Liver (tissue), 9 donors: ENCODE results near the gene EDA. TPM values are rescaled to one million over a fixed set of nuclear protein-coding genes. Genes with fewer than 3 reads are reported as not detected.

Source experiments
- DNase-seq: peaks from one replicate; pipeline ENCODE4 v3.0.0-alpha.2; 2017; ENCODE audit warnings: low spot score
- H3K27ac ChIP-seq, 2 donors: one replicate each; pipeline ENCODE4 v1.7.0; 2013; ENCODE audit warnings: inconsistent platforms in 2 of 2, low read length in 2 of 2, control low read depth in 1 of 2, low read depth in 1 of 2, mild to moderate bottlenecking in 1 of 2
- H3K27me3 ChIP-seq, 4 donors: one replicate each; pipeline versions ENCODE4 v1.6.1 to v1.7.0; 2013; ENCODE audit warnings: low read length in 3 of 4, inconsistent platforms in 1 of 4, mild to moderate bottlenecking in 1 of 4, moderate library complexity in 1 of 4; ENCODE audit not compliant: control insufficient read depth in 4 of 4, insufficient read depth in 4 of 4
- H3K36me3 ChIP-seq, 4 donors: one replicate each; pipeline versions ENCODE4 v1.6.1 to v1.7.0; 2013; ENCODE audit warnings: low read length in 3 of 4, mild to moderate bottlenecking in 3 of 4, low read depth in 1 of 4, moderate library complexity in 1 of 4; ENCODE audit not compliant: control insufficient read depth in 4 of 4, insufficient read depth in 3 of 4
- H3K4me1 ChIP-seq, 4 donors: one replicate each; pipeline versions ENCODE4 v1.6.1 to v1.7.0; 2013; ENCODE audit warnings: low read length in 3 of 4, mild to moderate bottlenecking in 3 of 4, moderate library complexity in 1 of 4; ENCODE audit not compliant: control insufficient read depth in 4 of 4, insufficient read depth in 4 of 4
- H3K4me3 ChIP-seq, 3 donors: one replicate each; pipeline versions ENCODE4 v1.6.1 to v1.7.0; 2013; ENCODE audit warnings: low read length in 3 of 3, control low read depth in 1 of 3, low read depth in 1 of 3, mild to moderate bottlenecking in 1 of 3
- H3K9ac ChIP-seq, 2 donors: one replicate each; pipeline ENCODE4 v1.7.0; 2013; ENCODE audit warnings: low read length in 2 of 2, mild to moderate bottlenecking in 2 of 2, moderate library complexity in 2 of 2, control low read depth in 1 of 2, low read depth in 1 of 2
- H3K9me3 ChIP-seq, 4 donors: one replicate each; pipeline versions ENCODE4 v1.6.1 to v1.7.0; 2013; ENCODE audit warnings: low read length in 3 of 4; ENCODE audit not compliant: control insufficient read depth in 4 of 4
- EGR1 ChIP-seq, 2 donors: IDR thresholded peaks; 2 replicates each; pipeline ENCODE4 v1.6.1; 2016 to 2018; ENCODE audit warnings: antibody characterized with exemption in 2 of 2, low read depth in 2 of 2
- FOXA1 ChIP-seq: IDR thresholded peaks from 2 replicates; pipeline ENCODE4 v1.6.1; 2016; ENCODE audit warnings: antibody characterized with exemption
- GABPA ChIP-seq, 2 donors: IDR thresholded peaks in 1 of 2; conservative IDR thresholded peaks in 1 of 2; 2 replicates each; pipeline ENCODE4 v1.6.1; 2016; ENCODE audit warnings: antibody characterized with exemption in 2 of 2, mild to moderate bottlenecking in 1 of 2, moderate library complexity in 1 of 2
- HNF4A ChIP-seq, 2 donors: conservative IDR thresholded peaks; 2 replicates each; pipeline ENCODE4 v1.6.1; 2016; ENCODE audit warnings: antibody characterized with exemption in 2 of 2, mild to moderate bottlenecking in 2 of 2
- HNF4G ChIP-seq: IDR thresholded peaks from 2 replicates; pipeline ENCODE4 v1.6.1; 2016; ENCODE audit warnings: antibody characterized with exemption
- JUND ChIP-seq, 2 donors: IDR thresholded peaks; 2 replicates each; pipeline ENCODE4 v1.6.1; 2016; ENCODE audit warnings: antibody characterized with exemption in 2 of 2
- NR2F2 ChIP-seq: IDR thresholded peaks from 2 replicates; pipeline ENCODE4 v1.6.1; 2016; ENCODE audit warnings: antibody characterized with exemption
- RAD21 ChIP-seq, 2 donors: IDR thresholded peaks; 2 replicates each; pipeline ENCODE4 v1.6.1; 2016; ENCODE audit warnings: antibody characterized with exemption in 2 of 2, mild to moderate bottlenecking in 2 of 2
- RXRA ChIP-seq, 2 donors: IDR thresholded peaks; 2 replicates each; pipeline ENCODE4 v1.6.1; 2017 to 2018; ENCODE audit warnings: antibody characterized with exemption in 2 of 2, mild to moderate bottlenecking in 1 of 2
- SP1 ChIP-seq: IDR thresholded peaks from 2 replicates; pipeline ENCODE4 v1.6.1; 2018; ENCODE audit warnings: antibody characterized with exemption, mild to moderate bottlenecking
- TAF1 ChIP-seq: conservative IDR thresholded peaks from 2 replicates; pipeline ENCODE4 v1.6.1; 2016; ENCODE audit warnings: antibody characterized with exemption, mild to moderate bottlenecking
- YY1 ChIP-seq: IDR thresholded peaks from 2 replicates; pipeline ENCODE4 v1.6.1; 2016; ENCODE audit warnings: antibody characterized with exemption, mild to moderate bottlenecking
- WGBS: extraction: QIAGEN DNeasy Blood & Tissue Kit; methylation state at CpG from one replicate; pipeline ENCODE4 v1.1.7; 2013; 5-methylcytosine and 5-hydroxymethylcytosine counted together
- polyA plus RNA-seq, 2 donors: library from polyadenylated mRNA; stranded (reverse) in 1 of 2; unstranded in 1 of 2; fragments of 200-250 nt in 1 of 2; fragments of >200 nt in 1 of 2; fragmentation: Nextera tagmentation in 1 of 2; extraction: Ambion mirVana in 1 of 2; gene quantifications; one replicate each; pipeline versions ENCODE4 v1.2.1 to v1.2.3, GENCODE V29; 2013 to 2015
- total RNA-seq, 2 donors: library from RNA; depleted of rRNA; stranded (reverse); fragments of >200 nt; gene quantifications; one replicate each; pipeline ENCODE4 v1.2.3, GENCODE V29; 2014
- TF ChIP-seq, protein P1 (sequence below): IDR thresholded peaks from 2 replicates; pipeline ENCODE4 v1.6.1; 2016; ENCODE audit warnings: antibody characterized with exemption
- TF ChIP-seq, protein P2 (sequence below): IDR thresholded peaks from 2 replicates; pipeline ENCODE4 v1.6.1; 2016; ENCODE audit warnings: antibody characterized with exemption, mild to moderate bottlenecking
- TF ChIP-seq, protein P3 (sequence below): IDR thresholded peaks from 2 replicates; pipeline ENCODE4 v1.6.1; 2016; ENCODE audit warnings: antibody characterized with exemption
- TF ChIP-seq, protein P4 (sequence below): fragments of 150-350 bp; IDR thresholded peaks from 2 replicates; pipeline ENCODE4 v1.5.1; 2017; ENCODE audit warnings: improper control_type of control experiment, low read depth, low read length; ENCODE audit not compliant: missing input control
- TF ChIP-seq, protein P5 (sequence below): IDR thresholded peaks from 2 replicates; pipeline ENCODE4 v1.6.1; 2016; ENCODE audit warnings: antibody characterized with exemption
- donor health status: healthy.
- donor health status: healthy.
- donor health status: healthy.
- donor health status: healthy.
- donor health status: healthy.

The EDA gene
- total and polyA plus RNA-seq, 4 donors, result 0.39 to 2.6 (median 1.5) TPM

DNA sequence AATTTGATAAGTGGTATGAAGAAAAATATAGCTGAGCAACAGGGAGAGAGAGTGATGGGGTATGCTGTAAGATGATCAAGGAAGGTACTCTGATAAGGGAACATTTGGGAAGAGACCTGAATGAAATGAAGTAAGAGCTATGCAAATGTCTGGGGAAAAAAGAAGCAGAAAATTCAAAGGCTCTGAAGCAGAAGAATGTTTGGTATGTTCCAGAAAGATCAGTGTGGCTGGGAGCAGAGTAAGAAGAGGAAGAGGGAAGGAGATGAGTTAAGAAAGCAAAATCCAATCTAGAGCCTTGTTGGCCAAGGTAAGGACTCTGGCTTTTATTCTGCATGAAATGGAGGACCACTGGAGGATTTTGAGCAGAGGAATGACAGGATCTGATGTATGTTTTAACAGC, 343.8 kb downstream of the EDA start:
- DNase-seq, result no peak
- no peaks in the 10 kb centered on the region for H3K9me3 ChIP-seq
- H3K27me3 ChIP-seq, result peaks cover 0 to 3% (median 0%) of the 10 kb centered on the region in 4 donors
- no peak overlapping the region for H3K9ac ChIP-seq
- TF ChIP-seq HNF4A (conservative IDR thresholded peaks at IDR 0.05) (no peak), RAD21 (IDR thresholded peaks at IDR 0.05) (no peak), SP1 (no peak), GABPA (IDR thresholded peaks at IDR 0.05 in 1 of 2, conservative IDR thresholded peaks at IDR 0.05 in 1 of 2) (no peak), YY1 (no peak), HNF4G (no peak), JUND (IDR thresholded peaks at IDR 0.05) (no peak), RXRA (IDR thresholded peaks at IDR 0.05) (no peak), TAF1 (no peak)
- TF ChIP-seq, protein P1, sequence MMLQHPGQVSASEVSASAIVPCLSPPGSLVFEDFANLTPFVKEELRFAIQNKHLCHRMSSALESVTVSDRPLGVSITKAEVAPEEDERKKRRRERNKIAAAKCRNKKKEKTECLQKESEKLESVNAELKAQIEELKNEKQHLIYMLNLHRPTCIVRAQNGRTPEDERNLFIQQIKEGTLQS, result no peak
- TF ChIP-seq, protein P2, sequence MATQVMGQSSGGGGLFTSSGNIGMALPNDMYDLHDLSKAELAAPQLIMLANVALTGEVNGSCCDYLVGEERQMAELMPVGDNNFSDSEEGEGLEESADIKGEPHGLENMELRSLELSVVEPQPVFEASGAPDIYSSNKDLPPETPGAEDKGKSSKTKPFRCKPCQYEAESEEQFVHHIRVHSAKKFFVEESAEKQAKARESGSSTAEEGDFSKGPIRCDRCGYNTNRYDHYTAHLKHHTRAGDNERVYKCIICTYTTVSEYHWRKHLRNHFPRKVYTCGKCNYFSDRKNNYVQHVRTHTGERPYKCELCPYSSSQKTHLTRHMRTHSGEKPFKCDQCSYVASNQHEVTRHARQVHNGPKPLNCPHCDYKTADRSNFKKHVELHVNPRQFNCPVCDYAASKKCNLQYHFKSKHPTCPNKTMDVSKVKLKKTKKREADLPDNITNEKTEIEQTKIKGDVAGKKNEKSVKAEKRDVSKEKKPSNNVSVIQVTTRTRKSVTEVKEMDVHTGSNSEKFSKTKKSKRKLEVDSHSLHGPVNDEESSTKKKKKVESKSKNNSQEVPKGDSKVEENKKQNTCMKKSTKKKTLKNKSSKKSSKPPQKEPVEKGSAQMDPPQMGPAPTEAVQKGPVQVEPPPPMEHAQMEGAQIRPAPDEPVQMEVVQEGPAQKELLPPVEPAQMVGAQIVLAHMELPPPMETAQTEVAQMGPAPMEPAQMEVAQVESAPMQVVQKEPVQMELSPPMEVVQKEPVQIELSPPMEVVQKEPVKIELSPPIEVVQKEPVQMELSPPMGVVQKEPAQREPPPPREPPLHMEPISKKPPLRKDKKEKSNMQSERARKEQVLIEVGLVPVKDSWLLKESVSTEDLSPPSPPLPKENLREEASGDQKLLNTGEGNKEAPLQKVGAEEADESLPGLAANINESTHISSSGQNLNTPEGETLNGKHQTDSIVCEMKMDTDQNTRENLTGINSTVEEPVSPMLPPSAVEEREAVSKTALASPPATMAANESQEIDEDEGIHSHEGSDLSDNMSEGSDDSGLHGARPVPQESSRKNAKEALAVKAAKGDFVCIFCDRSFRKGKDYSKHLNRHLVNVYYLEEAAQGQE, result no peak
- TF ChIP-seq, protein P3, sequence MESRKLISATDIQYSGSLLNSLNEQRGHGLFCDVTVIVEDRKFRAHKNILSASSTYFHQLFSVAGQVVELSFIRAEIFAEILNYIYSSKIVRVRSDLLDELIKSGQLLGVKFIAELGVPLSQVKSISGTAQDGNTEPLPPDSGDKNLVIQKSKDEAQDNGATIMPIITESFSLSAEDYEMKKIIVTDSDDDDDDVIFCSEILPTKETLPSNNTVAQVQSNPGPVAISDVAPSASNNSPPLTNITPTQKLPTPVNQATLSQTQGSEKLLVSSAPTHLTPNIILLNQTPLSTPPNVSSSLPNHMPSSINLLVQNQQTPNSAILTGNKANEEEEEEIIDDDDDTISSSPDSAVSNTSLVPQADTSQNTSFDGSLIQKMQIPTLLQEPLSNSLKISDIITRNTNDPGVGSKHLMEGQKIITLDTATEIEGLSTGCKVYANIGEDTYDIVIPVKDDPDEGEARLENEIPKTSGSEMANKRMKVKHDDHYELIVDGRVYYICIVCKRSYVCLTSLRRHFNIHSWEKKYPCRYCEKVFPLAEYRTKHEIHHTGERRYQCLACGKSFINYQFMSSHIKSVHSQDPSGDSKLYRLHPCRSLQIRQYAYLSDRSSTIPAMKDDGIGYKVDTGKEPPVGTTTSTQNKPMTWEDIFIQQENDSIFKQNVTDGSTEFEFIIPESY, result no peak
- no peak overlapping the region for H3K27ac ChIP-seq
- no peak overlapping the region for H3K4me3 ChIP-seq
- no peaks in the 10 kb centered on the region for H3K4me1 ChIP-seq
- no peaks in the 10 kb centered on the region for H3K36me3 ChIP-seq

DNA sequence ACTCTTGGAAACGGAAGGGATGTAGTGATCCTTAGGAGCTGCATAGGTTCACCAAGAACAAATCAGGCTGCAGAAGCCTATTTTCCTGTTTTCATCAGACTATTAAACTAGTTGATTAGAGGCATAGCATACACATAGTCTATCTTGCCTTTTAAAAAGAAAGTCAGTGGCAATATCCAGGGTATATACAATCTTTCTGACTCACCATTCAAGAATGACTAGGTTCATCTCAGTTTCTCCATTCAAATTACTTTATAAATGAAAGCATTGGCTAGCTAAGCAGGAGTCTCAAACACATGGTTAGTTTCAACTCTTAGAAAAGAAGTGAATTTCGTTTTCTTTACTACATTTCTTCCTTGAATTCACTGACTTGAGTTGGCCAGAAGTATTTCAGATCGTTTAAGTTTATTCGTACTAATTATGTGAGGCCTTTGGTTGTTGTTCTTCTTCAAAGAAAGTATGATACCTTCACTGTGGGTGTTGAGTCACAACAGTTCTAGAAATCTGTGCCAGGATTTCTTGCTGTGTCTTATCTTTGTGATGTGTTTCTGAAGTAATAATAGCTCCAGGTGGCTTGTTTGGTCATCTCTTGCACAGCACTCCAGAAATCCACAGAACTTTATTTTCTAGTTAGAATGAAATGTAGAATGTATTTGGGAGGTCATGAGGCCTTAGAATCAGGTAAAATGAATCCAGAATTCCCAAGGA, 345.6 kb downstream of the EDA start:
- WGBS, result 73% methylated on average over 4 of the region's 4 CpGs
- H3K4me3 ChIP-seq, result no peak overlapping the region
- H3K27me3 ChIP-seq, result no peaks in the 10 kb centered on the region
- no peak overlapping the region for H3K27ac ChIP-seq
- H3K9ac ChIP-seq, result no peak overlapping the region
- no peaks in the 10 kb centered on the region for H3K36me3 ChIP-seq
- H3K9me3 ChIP-seq, result no peaks in the 10 kb centered on the region
- H3K4me1 ChIP-seq, result no peaks in the 10 kb centered on the region
- DNase-seq, result no peak
- TF ChIP-seq NR2F2, result no peak
- TF ChIP-seq, protein P2, result no peak
- TF ChIP-seq YY1, result no peak
- no peak for TF ChIP-seq GABPA (IDR thresholded peaks at IDR 0.05 in 1 of 2, conservative IDR thresholded peaks at IDR 0.05 in 1 of 2)
- TF ChIP-seq, protein P4, sequence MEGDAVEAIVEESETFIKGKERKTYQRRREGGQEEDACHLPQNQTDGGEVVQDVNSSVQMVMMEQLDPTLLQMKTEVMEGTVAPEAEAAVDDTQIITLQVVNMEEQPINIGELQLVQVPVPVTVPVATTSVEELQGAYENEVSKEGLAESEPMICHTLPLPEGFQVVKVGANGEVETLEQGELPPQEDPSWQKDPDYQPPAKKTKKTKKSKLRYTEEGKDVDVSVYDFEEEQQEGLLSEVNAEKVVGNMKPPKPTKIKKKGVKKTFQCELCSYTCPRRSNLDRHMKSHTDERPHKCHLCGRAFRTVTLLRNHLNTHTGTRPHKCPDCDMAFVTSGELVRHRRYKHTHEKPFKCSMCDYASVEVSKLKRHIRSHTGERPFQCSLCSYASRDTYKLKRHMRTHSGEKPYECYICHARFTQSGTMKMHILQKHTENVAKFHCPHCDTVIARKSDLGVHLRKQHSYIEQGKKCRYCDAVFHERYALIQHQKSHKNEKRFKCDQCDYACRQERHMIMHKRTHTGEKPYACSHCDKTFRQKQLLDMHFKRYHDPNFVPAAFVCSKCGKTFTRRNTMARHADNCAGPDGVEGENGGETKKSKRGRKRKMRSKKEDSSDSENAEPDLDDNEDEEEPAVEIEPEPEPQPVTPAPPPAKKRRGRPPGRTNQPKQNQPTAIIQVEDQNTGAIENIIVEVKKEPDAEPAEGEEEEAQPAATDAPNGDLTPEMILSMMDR, result no peak
- no peak for TF ChIP-seq JUND (IDR thresholded peaks at IDR 0.05)
- TF ChIP-seq, protein P1, result no peak
- TF ChIP-seq, protein P5, sequence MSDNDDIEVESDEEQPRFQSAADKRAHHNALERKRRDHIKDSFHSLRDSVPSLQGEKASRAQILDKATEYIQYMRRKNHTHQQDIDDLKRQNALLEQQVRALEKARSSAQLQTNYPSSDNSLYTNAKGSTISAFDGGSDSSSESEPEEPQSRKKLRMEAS, result no peak
- no peak for TF ChIP-seq RXRA (IDR thresholded peaks at IDR 0.05)
- no peak for TF ChIP-seq SP1
- TF ChIP-seq FOXA1, result no peak
- TF ChIP-seq EGR1 (IDR thresholded peaks at IDR 0.05; ENCODE audit: low read depth in 2 of 2), result no peak
- TF ChIP-seq HNF4G, result no peak
- no peak for TF ChIP-seq TAF1
